HepG2 (cell line): ENCODE data around the gene VPS13C. TPM values are rescaled to one million over a fixed set of nuclear protein-coding genes. Genes with fewer than 3 reads are reported as not detected.

Experiments used
- ARNT2 ChIP-seq: sonication (generic); formaldehyde crosslinking; IDR thresholded peaks from 2 replicates; pipeline ENCODE4 v1.8.0; 2022; ENCODE audit warnings: mild to moderate bottlenecking, low read depth, missing genetic modification reagents, moderate library complexity
- DPF2 ChIP-seq: sonication (generic); formaldehyde crosslinking; IDR thresholded peaks from 2 replicates; pipeline ENCODE4 v1.4.0; 2020; ENCODE audit warnings: mild to moderate bottlenecking, low read depth, missing genetic modification reagents, borderline replicate concordance
- ELF4 ChIP-seq: sonication (generic); formaldehyde crosslinking; IDR thresholded peaks from 2 replicates; pipeline ENCODE4 v1.5.0; 2020; ENCODE audit warnings: missing genetic modification reagents, mild to moderate bottlenecking, moderate library complexity, borderline replicate concordance
- MAX ChIP-seq: IDR thresholded peaks from 2 replicates; pipeline ENCODE4 v1.6.1; 2012; ENCODE audit warnings: inconsistent platforms
- MXD4 ChIP-seq: IDR thresholded peaks from 2 replicates; pipeline ENCODE4 v1.6.1; 2016; ENCODE audit warnings: mild to moderate bottlenecking, missing biosample characterization, missing genetic modification reagents
- NFATC3 ChIP-seq: sonication (generic); formaldehyde crosslinking; IDR thresholded peaks from 2 replicates; pipeline ENCODE4 v1.5.1; 2020; ENCODE audit warnings: mild to moderate bottlenecking, missing genetic modification reagents
- NKX3-1 ChIP-seq: sonication (generic); formaldehyde crosslinking; IDR thresholded peaks from 2 replicates; pipeline ENCODE4 v1.5.0; 2020; ENCODE audit warnings: missing genetic modification reagents
- SIN3A ChIP-seq: IDR thresholded peaks from 2 replicates; pipeline ENCODE4 v1.6.1; 2011; ENCODE audit warnings: low read depth, mild to moderate bottlenecking, control low read depth, low read length, borderline replicate concordance
- SMC3 ChIP-seq: IDR thresholded peaks from 2 replicates; pipeline ENCODE4 v1.6.1; 2011; ENCODE audit warnings: low read length, improper control_type of control experiment
- TP53 ChIP-seq: sonication (generic); formaldehyde crosslinking; conservative IDR thresholded peaks from 2 replicates; pipeline ENCODE4 v1.4.0; 2020; ENCODE audit warnings: missing genetic modification reagents
- ZFP91 ChIP-seq: sonication (generic); formaldehyde crosslinking; IDR thresholded peaks from 2 replicates; pipeline ENCODE4 v1.9.0; 2022; ENCODE audit warnings: missing genetic modification reagents, mild to moderate bottlenecking, borderline replicate concordance
- ZNF501 ChIP-seq: sonication (generic); formaldehyde crosslinking; IDR thresholded peaks from 2 replicates; pipeline ENCODE4 v1.5.1; 2020; ENCODE audit warnings: mild to moderate bottlenecking, moderate library complexity, missing genetic modification reagents
- ZNF549 ChIP-seq: sonication (generic); formaldehyde crosslinking; IDR thresholded peaks from 2 replicates; pipeline ENCODE4 v1.5.0; 2020; ENCODE audit warnings: missing genetic modification reagents
- ZNF557 ChIP-seq: sonication (generic); formaldehyde crosslinking; IDR thresholded peaks from 2 replicates; pipeline ENCODE4 v1.4.0; 2020; ENCODE audit warnings: missing genetic modification reagents
- ZNF609 ChIP-seq: sonication (generic); formaldehyde crosslinking; IDR thresholded peaks from 2 replicates; pipeline ENCODE4 v1.4.0; 2020; ENCODE audit warnings: mild to moderate bottlenecking, missing genetic modification reagents, borderline replicate concordance
- ZNF619 ChIP-seq: sonication (generic); formaldehyde crosslinking; IDR thresholded peaks from 2 replicates; pipeline ENCODE4 v1.4.0; 2020; ENCODE audit warnings: mild to moderate bottlenecking, missing genetic modification reagents
- ZNF75D ChIP-seq: sonication (generic); formaldehyde crosslinking; IDR thresholded peaks from 2 replicates; pipeline ENCODE4 v1.8.1; 2023; ENCODE audit warnings: missing genetic modification reagents, mild to moderate bottlenecking, borderline replicate concordance
- polyA plus RNA-seq, 8 experiments: library from polyadenylated mRNA; depleted of rRNA in 3 of 8; stranded (reverse) in 7 of 8; unstranded in 1 of 8; fragments of >200 nt; fragmentation: Illumina TruSeq in 4 of 8; extraction: Trizol in 4 of 8; gene quantifications; 2 replicates each; pipeline versions ENCODE4 v1.2.1 to v1.2.3, GENCODE V29; 2011 to 2016; ENCODE audit warnings: low read depth in 4 of 8, missing spikeins in 1 of 8, mixed read lengths in 1 of 8; ENCODE audit not compliant: insufficient read depth in 1 of 8
- total RNA-seq, 5 experiments: library from RNA; depleted of rRNA; stranded (reverse); fragments of >200 nt; fragmentation: Illumina TruSeq; extraction: Trizol; gene quantifications; 2 replicates each; pipeline ENCODE4 v1.2.3, GENCODE V29; 2016; ENCODE audit warnings: low read depth in 1 of 5

Gene VPS13C
- total and polyA plus RNA-seq, 2 of the 13 experiments (the other 11 are each of a cell fraction or from before 2014, with no cell fraction given): 10.9 to 26.8 TPM

- no peak for TF ChIP-seq DPF2 (CRISPR knock-in tag)
- no peak for TF ChIP-seq NFATC3 (CRISPR knock-in tag)
- no peak for TF ChIP-seq TP53
- no peak for TF ChIP-seq ELF4 (CRISPR knock-in tag)
- TF ChIP-seq MXD4 (CRISPR knock-in tag): no peak
- TF ChIP-seq ZFP91 (CRISPR knock-in tag): no peak
- no peak for TF ChIP-seq ZNF619
- no peak for TF ChIP-seq NKX3-1 (CRISPR knock-in tag)
- TF ChIP-seq ZNF609 (CRISPR knock-in tag): no peak
- no peak for TF ChIP-seq ZNF75D (CRISPR knock-in tag)
- no peak for TF ChIP-seq ZNF501
- TF ChIP-seq SMC3: no peak
- TF ChIP-seq ARNT2 (CRISPR knock-in tag): no peak
- peak; percentile 53 for TF ChIP-seq MAX
- no peak for TF ChIP-seq SIN3A
- TF ChIP-seq ZNF549 (CRISPR knock-in tag): no peak
- TF ChIP-seq ZNF557: no peak
Observed at GRCh38 chr15:62068071-62068809, 8.0 kb upstream of the VPS13C start (continued).
